B cell (primary cell): Measurements from ENCODE around the gene MED26. TPM values are rescaled to one million over a fixed set of nuclear protein-coding genes. Genes with fewer than 3 reads are reported as not detected.

Experiments used
- ATAC-seq: fragments of 200-7000 bp; cut with Tn5 transposase; one replicate; pipeline ENCODE4 v1.10.0; 2021; ENCODE audit warnings: low read depth, mild to moderate bottlenecking, moderate number of reproducible peaks, moderate library complexity
- CTCF ChIA-PET: fragments of 350-600 bp; sonication (Branson Sonifier 250); formaldehyde crosslinking; loops from one replicate; lab custom pipeline; 2021; ENCODE audit warnings: antibody characterized with exemption, inconsistent platforms; lab: Charles Lee
- POLR2A ChIA-PET: fragments of 350-600 bp; sonication (Branson Sonifier 250); formaldehyde crosslinking; loops from one replicate; lab custom pipeline; 2021; ENCODE audit warnings: antibody characterized with exemption; lab: Charles Lee
- DNase-seq: peaks from one replicate; pipeline ENCODE4 v3.0.0; 2013
- H2AFZ ChIP-seq: 2 replicates; pipeline ENCODE4 v1.6.1; 2012; ENCODE audit warnings: mild to moderate bottlenecking, low read depth, low read length; ENCODE audit not compliant: insufficient read depth, poor library complexity, severe bottlenecking
- H3K27ac ChIP-seq, 2 donors: 1 replicate in 1 of 2; 2 replicates in 1 of 2; pipeline ENCODE4 v1.5.1; 2012 to 2013; ENCODE audit warnings: low read length in 2 of 2, mild to moderate bottlenecking in 2 of 2, moderate library complexity in 1 of 2
- H3K27me3 ChIP-seq, 4 experiments: fragments of 200-600 bp in 1 of 4; sonication (generic) in 1 of 4; replicated peaks in 1 of 4; 1 replicate in 2 of 4; 2 replicates in 2 of 4; pipeline versions ENCODE4 v1.6.1 to v1.7.0; 2013 to 2016; ENCODE audit warnings: low read length in 3 of 4, mild to moderate bottlenecking in 2 of 4, mixed read lengths in 1 of 4, moderate library complexity in 1 of 4; ENCODE audit not compliant: insufficient read depth in 4 of 4, control insufficient read depth in 3 of 4; ENCODE audit errors: control extremely low read depth in 1 of 4
- H3K36me3 ChIP-seq, 2 experiments: replicated peaks in 1 of 2; 1 replicate in 1 of 2; 2 replicates in 1 of 2; pipeline versions ENCODE4 v1.6.1 to v1.7.1; 2013; ENCODE audit warnings: low read length in 1 of 2; ENCODE audit not compliant: insufficient read depth in 2 of 2, control insufficient read depth in 1 of 2; ENCODE audit errors: control extremely low read depth in 1 of 2, extremely low read depth in 1 of 2
- H3K4me1 ChIP-seq, 2 donors: fragments of 200-600 bp in 1 of 2; sonication (generic) in 1 of 2; 1 replicate in 1 of 2; 2 replicates in 1 of 2; pipeline versions ENCODE4 v1.5.1 to v1.6.1; 2013 to 2017; ENCODE audit warnings: low read length in 2 of 2; ENCODE audit not compliant: control insufficient read depth in 2 of 2, insufficient read depth in 2 of 2
- H3K4me2 ChIP-seq: replicated peaks from 2 replicates; pipeline ENCODE3; 2012; ENCODE audit warnings: mild to moderate bottlenecking, low read depth, low read length; ENCODE audit not compliant: poor library complexity, severe bottlenecking
- H3K4me3 ChIP-seq, 5 experiments: fragments of 200-600 bp in 1 of 5; sonication (generic) in 1 of 5; 1 replicate in 3 of 5; 2 replicates in 2 of 5; pipeline versions ENCODE4 v1.5.1 to v1.7.0; 2011 to 2016; ENCODE audit warnings: low read length in 4 of 5, mild to moderate bottlenecking in 4 of 5, low read depth in 2 of 5, control low read depth in 1 of 5, moderate library complexity in 1 of 5; ENCODE audit not compliant: insufficient read depth in 1 of 5; ENCODE audit errors: control extremely low read depth in 1 of 5, extremely low read depth in 1 of 5
- H3K79me2 ChIP-seq: fragments of 200-600 bp; sonication (generic); one replicate; pipeline ENCODE4 v1.6.0; 2016; ENCODE audit warnings: low read length; ENCODE audit not compliant: control insufficient read depth, insufficient read depth
- H3K9ac ChIP-seq: fragments of 200-600 bp; sonication (generic); 2 replicates; pipeline ENCODE4 v1.6.1; 2017; ENCODE audit warnings: mild to moderate bottlenecking, low read length, moderate library complexity
- H3K9me3 ChIP-seq, 3 donors: one replicate each; pipeline versions ENCODE4 v1.6.1 to v1.7.1; 2013; ENCODE audit warnings: low read length in 2 of 3; ENCODE audit not compliant: control insufficient read depth in 2 of 3, insufficient read depth in 1 of 3; ENCODE audit errors: control extremely low read depth in 1 of 3
- H4K20me1 ChIP-seq: 2 replicates; pipeline ENCODE4 v1.6.0; 2012; ENCODE audit warnings: mild to moderate bottlenecking, low read length; ENCODE audit not compliant: insufficient read depth, control insufficient read depth, poor library complexity, severe bottlenecking
- H3K27ac Mint-ChIP-seq: one replicate; pipeline ENCODE4 v1.8.0; 2021; ENCODE audit warnings: mixed read lengths
- H3K27me3 Mint-ChIP-seq: one replicate; pipeline ENCODE4 v1.8.0; 2021; ENCODE audit warnings: mixed read lengths
- H3K4me1 Mint-ChIP-seq: one replicate; pipeline ENCODE4 v1.8.0; 2021; ENCODE audit warnings: mixed read lengths
- H3K4me3 Mint-ChIP-seq: one replicate; pipeline ENCODE4 v1.8.0; 2021; ENCODE audit warnings: mixed read lengths
- H3K9me3 Mint-ChIP-seq: one replicate; pipeline ENCODE4 v1.8.0; 2022; ENCODE audit warnings: mixed read lengths; ENCODE audit not compliant: insufficient read depth
- CTCF ChIP-seq: fragments of 200-600 bp; IDR thresholded peaks from one replicate; pipeline ENCODE4 v1.8.0; 2022; ENCODE audit warnings: antibody characterized with exemption, mild to moderate bottlenecking
- EZH2 ChIP-seq: IDR thresholded peaks from 2 replicates; pipeline ENCODE4 v1.6.1; 2012; ENCODE audit warnings: borderline replicate concordance, low read depth, mild to moderate bottlenecking, moderate library complexity, low read length; ENCODE audit not compliant: insufficient read depth, poor library complexity, severe bottlenecking
- WGBS: methylation state at CpG from one replicate; pipeline ENCODE4 v1.1.5; 2013; ENCODE audit warnings: missing lambda C conversion rate; ENCODE audit not compliant: insufficient coverage; 5-methylcytosine and 5-hydroxymethylcytosine counted together
- intact Hi-C: fragments of 100-400 bp; cut with micrococcal nuclease; formaldehyde crosslinking; loops from one replicate; pipeline ENCODE4 v1.10.0; 2022
- polyA plus RNA-seq: library from polyadenylated mRNA; depleted of rRNA; stranded (reverse); fragments of >200 nt; gene quantifications from 2 replicates; pipeline ENCODE4 v1.2.3, GENCODE V29; 2012
- total RNA-seq, 2 donors: library from RNA; stranded (reverse); fragments of 120-200 nt in 1 of 2; gene quantifications; 1 replicate in 1 of 2; 2 replicates in 1 of 2; pipeline versions ENCODE4 v1.2.3 to v1.2.4, GENCODE V29; 2013 to 2022

The MED26 gene
- total and polyA plus RNA-seq, 2 donors (not counting 1 experiment from before 2014, with no cell fraction given): 15.6 to 33.6 TPM

- Mint-ChIP-seq H3K4me1 (peaks cover 67% of the 10 kb centered on the region), H3K4me3 (peak overlapping the region; percentile 3), H3K27me3 (no peaks in the 10 kb centered on the region), H3K9me3 (no peaks in the 10 kb centered on the region), H3K27ac (peak overlapping the region; percentile 26)
- CTCF ChIA-PET: interaction anchor here (1.7 kb wide), 1 partner anchor 17 kb away, joined by 3 read pairs; no protein-coding TSS in a partner anchor
- H2AFZ ChIP-seq: no peak overlapping the region
- POLR2A ChIA-PET: interaction anchor here (2.1 kb wide), 1 partner anchor 13 kb away, joined by 4 read pairs; no protein-coding TSS in a partner anchor
- H3K9ac ChIP-seq: no peak overlapping the region
- peaks cover 81% of the 10 kb centered on the region for H4K20me1 ChIP-seq
- H3K4me2 ChIP-seq: peak overlapping the region; percentile 16
- H3K36me3 ChIP-seq: peaks cover 0 to 11% of the 10 kb centered on the region in 2 experiments
- H3K4me1 ChIP-seq: peaks cover 33 to 59% of the 10 kb centered on the region in 2 donors
- H3K4me3 ChIP-seq: no peak overlapping the region
- H3K9me3 ChIP-seq: peaks cover 0 to 7% (median 0%) of the 10 kb centered on the region in 3 donors
- no peaks in the 10 kb centered on the region for H3K27me3 ChIP-seq
- H3K79me2 ChIP-seq: peaks cover 100% of the 10 kb centered on the region
- WGBS: 56% methylated on average over 1 of the region's 3 CpGs
- no peak for TF ChIP-seq CTCF
- TF ChIP-seq EZH2: no peak
- H3K27ac ChIP-seq: peak overlapping the region in 1 of 2 donors; percentile 50
- intact Hi-C loops: no loop called here
- no peak for ATAC-seq
- DNase-seq: no peak
These were observed 22.9 kb downstream of the MED26 start for GRCh38 chr19:16605115-16605514.

- peaks cover 0 to 11% of the 10 kb centered on the region in 2 experiments for H3K36me3 ChIP-seq
- intact Hi-C loops: no loop called here
- peaks cover 67% of the 10 kb centered on the region for H3K4me1 Mint-ChIP-seq
- H3K4me3 ChIP-seq: no peak overlapping the region
- no peak for DNase-seq
- TF ChIP-seq EZH2 (no peak), CTCF (no peak)
- H3K4me1 ChIP-seq: peaks cover 28 to 59% of the 10 kb centered on the region in 2 donors
- no peak for ATAC-seq
- no peaks in the 10 kb centered on the region for H3K9me3 Mint-ChIP-seq
- 100% methylated on average over 4 of the region's 6 CpGs for WGBS
- H4K20me1 ChIP-seq: peaks cover 81% of the 10 kb centered on the region
- no peak overlapping the region for H2AFZ ChIP-seq
- H3K9ac ChIP-seq: no peak overlapping the region
- H3K4me3 Mint-ChIP-seq: no peak overlapping the region
- no peak overlapping the region for H3K27ac ChIP-seq
- peak overlapping the region; percentile 26 for H3K27ac Mint-ChIP-seq
- H3K4me2 ChIP-seq: no peak overlapping the region
- H3K79me2 ChIP-seq: peaks cover 100% of the 10 kb centered on the region
- H3K9me3 ChIP-seq: peaks cover 0 to 5% (median 0%) of the 10 kb centered on the region in 3 donors
- H3K27me3 ChIP-seq: no peaks in the 10 kb centered on the region
- POLR2A ChIA-PET: interaction anchor here (2.1 kb wide), 1 partner anchor 13 kb away, joined by 4 read pairs; no protein-coding TSS in a partner anchor
- no peaks in the 10 kb centered on the region for H3K27me3 Mint-ChIP-seq
- CTCF ChIA-PET: interaction anchor here (0.6 to 1.7 kb wide), 2 partner anchors 16 to 195 kb away, joined by 3 read pairs; no protein-coding TSS in a partner anchor
These were observed 23.4 kb downstream of the MED26 start for GRCh38 chr19:16604615-16605014.
